Measurements from ENCODE around the gene IL25. TPM values are rescaled to one million over a fixed set of nuclear protein-coding genes. Genes with fewer than 3 reads are reported as not detected.
"Not testable (repeated sequence)": the region's sequence is repeated elsewhere in the genome, so short reads cannot be mapped to it uniquely, and the experiment has no call there.

Gene IL25
- polyA plus RNA-seq, 2 of the 4 experiments (the other 2 are of a cell fraction), result not detected

DNA sequence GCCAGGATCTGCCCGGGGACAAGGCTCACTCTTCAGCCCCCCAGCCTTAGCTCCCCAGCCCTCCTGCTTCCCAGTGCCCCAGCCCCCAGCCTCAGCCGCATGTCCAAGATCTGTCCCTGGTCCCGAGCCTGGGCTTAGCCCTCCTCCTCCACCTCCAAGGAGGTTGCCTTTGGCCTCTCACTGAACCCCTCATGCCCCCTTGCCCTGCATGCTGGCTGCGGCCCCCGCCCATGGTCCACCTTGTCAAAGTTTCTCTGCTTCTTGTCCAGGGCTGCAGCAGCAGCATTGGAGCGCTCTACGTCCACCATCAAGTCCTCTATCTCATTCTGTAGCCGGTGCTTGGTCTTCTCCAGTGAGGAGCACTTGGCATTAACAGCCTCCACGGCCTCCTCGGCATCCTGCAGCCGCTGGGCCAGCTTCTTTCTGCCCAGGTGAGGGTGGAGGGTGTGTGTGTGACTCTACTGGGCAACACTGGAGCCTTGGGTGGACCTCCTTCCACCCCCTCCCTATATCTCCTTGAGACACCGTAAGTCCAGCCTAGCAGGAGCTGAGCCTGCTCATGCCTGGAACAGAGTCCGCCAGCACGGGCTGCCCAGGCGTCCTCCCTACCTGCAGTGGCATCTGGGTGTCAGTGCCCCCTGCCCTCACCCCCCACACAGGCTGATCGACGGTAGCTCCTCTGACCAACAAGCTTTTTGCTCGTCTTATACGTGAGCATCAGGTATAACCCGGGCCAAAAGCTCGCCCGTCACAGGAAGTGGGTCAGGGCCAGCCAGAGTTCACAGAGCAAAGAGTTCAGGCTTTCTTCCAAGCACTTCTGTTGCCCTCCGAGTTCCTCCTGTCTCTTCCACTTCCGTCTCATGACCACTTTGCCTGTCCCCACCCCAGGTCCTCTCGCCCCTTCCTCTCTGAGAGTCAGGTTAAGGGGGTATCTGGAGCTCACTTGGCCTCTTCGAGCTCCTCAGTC is 15.6 kb downstream of the IL25 start:
- TF ChIP-seq, protein P1, sequence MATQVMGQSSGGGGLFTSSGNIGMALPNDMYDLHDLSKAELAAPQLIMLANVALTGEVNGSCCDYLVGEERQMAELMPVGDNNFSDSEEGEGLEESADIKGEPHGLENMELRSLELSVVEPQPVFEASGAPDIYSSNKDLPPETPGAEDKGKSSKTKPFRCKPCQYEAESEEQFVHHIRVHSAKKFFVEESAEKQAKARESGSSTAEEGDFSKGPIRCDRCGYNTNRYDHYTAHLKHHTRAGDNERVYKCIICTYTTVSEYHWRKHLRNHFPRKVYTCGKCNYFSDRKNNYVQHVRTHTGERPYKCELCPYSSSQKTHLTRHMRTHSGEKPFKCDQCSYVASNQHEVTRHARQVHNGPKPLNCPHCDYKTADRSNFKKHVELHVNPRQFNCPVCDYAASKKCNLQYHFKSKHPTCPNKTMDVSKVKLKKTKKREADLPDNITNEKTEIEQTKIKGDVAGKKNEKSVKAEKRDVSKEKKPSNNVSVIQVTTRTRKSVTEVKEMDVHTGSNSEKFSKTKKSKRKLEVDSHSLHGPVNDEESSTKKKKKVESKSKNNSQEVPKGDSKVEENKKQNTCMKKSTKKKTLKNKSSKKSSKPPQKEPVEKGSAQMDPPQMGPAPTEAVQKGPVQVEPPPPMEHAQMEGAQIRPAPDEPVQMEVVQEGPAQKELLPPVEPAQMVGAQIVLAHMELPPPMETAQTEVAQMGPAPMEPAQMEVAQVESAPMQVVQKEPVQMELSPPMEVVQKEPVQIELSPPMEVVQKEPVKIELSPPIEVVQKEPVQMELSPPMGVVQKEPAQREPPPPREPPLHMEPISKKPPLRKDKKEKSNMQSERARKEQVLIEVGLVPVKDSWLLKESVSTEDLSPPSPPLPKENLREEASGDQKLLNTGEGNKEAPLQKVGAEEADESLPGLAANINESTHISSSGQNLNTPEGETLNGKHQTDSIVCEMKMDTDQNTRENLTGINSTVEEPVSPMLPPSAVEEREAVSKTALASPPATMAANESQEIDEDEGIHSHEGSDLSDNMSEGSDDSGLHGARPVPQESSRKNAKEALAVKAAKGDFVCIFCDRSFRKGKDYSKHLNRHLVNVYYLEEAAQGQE (IDR thresholded peaks at IDR 0.05), result no peak
- TF ChIP-seq, protein P2, sequence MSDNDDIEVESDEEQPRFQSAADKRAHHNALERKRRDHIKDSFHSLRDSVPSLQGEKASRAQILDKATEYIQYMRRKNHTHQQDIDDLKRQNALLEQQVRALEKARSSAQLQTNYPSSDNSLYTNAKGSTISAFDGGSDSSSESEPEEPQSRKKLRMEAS (IDR thresholded peaks at IDR 0.05), result no peak
- no peak for TF ChIP-seq CEBPB (IDR thresholded peaks at IDR 0.05)
- TF ChIP-seq POLR2AphosphoS2 (conservative IDR thresholded peaks at IDR 0.05; ENCODE audit: low read length), result no peak
- no peak for TF ChIP-seq NFE2L2 (conservative IDR thresholded peaks at IDR 0.05; ENCODE audit: low read length)
- TF ChIP-seq, protein P3, sequence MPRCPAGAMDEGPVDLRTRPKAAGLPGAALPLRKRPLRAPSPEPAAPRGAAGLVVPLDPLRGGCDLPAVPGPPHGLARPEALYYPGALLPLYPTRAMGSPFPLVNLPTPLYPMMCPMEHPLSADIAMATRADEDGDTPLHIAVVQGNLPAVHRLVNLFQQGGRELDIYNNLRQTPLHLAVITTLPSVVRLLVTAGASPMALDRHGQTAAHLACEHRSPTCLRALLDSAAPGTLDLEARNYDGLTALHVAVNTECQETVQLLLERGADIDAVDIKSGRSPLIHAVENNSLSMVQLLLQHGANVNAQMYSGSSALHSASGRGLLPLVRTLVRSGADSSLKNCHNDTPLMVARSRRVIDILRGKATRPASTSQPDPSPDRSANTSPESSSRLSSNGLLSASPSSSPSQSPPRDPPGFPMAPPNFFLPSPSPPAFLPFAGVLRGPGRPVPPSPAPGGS (IDR thresholded peaks at IDR 0.05), result no peak
- CTCF ChIA-PET, result interaction anchor here (1.3 to 12.5 kb wide), 2 partner anchors 8 to 123 kb away, joined by 4 to 106 read pairs; partner anchors contain the start of gene CMTM5
- 38% methylated on average over 23 of the region's 26 CpGs for WGBS (ENCODE audit: missing lambda C conversion rate)

DNA sequence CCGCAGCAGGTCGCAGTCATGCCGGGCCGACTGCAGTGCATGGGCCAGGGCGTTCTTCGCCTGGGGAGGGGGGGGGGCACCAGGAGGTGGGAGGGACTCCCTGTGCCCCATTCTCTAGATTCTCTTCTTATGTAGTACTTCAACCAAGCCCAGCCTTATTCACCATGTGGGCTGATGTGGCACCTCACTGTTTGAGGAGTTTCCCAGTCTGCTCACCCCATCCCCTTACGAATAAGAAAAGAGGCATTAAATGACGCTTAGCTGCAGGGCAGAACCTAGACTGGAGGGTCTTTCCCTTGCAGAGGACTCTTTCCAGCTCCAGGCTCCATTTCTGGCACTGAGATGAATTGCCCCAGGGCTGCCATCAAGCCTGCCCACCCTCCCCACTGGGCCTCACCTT is 16.4 kb downstream of the IL25 start:
- Histone ChIP-seq H3K9me3 (no peaks in the 10 kb centered on the region), H3K4me3 (no peak overlapping the region), H3K4me2 (no peak overlapping the region), H3K4me1 (no peaks in the 10 kb centered on the region), H3K27ac (no peak overlapping the region)
- TF ChIP-seq RNF2 (IDR thresholded peaks at IDR 0.05; ENCODE audit: borderline replicate concordance, low read depth) (no peak), PHF8 (IDR thresholded peaks at IDR 0.05; ENCODE audit: borderline replicate concordance, low read depth) (no peak)
- TF ChIP-seq, protein P4, sequence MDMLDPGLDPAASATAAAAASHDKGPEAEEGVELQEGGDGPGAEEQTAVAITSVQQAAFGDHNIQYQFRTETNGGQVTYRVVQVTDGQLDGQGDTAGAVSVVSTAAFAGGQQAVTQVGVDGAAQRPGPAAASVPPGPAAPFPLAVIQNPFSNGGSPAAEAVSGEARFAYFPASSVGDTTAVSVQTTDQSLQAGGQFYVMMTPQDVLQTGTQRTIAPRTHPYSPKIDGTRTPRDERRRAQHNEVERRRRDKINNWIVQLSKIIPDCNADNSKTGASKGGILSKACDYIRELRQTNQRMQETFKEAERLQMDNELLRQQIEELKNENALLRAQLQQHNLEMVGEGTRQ (IDR thresholded peaks at IDR 0.05), result no peak
- DNase-seq (ENCODE audit: low read depth in 1 of 2, low spot score in 1 of 2) (no peak), FAIRE-seq (no peak), ATAC-seq (no peak)
- 86% methylated on average over 7 of the region's 8 CpGs for WGBS (ENCODE audit: missing lambda C conversion rate)
- ChIA-PET POLR2A (no interaction called here), CTCF (interaction anchor here (0.7 to 12.5 kb wide), 2 partner anchors 9 to 60 kb away, joined by 3 to 106 read pairs; partner anchors contain the start of gene CMTM5)

More for the DNA sequence above, 15.6 kb downstream of the IL25 start:
- FAIRE-seq (no peak), DNase-seq (ENCODE audit: low read depth in 1 of 2, low spot score in 1 of 2) (no peak), ATAC-seq (no peak)
- no peaks in the 10 kb centered on the region for H3K4me1 ChIP-seq
- H3K27ac ChIP-seq, result no peak overlapping the region
- POLR2A ChIA-PET, result no interaction called here
- H3K4me2 ChIP-seq, result no peak overlapping the region
- H3K9me3 ChIP-seq, result no peaks in the 10 kb centered on the region
- no peak overlapping the region for H3K4me3 ChIP-seq

DNA sequence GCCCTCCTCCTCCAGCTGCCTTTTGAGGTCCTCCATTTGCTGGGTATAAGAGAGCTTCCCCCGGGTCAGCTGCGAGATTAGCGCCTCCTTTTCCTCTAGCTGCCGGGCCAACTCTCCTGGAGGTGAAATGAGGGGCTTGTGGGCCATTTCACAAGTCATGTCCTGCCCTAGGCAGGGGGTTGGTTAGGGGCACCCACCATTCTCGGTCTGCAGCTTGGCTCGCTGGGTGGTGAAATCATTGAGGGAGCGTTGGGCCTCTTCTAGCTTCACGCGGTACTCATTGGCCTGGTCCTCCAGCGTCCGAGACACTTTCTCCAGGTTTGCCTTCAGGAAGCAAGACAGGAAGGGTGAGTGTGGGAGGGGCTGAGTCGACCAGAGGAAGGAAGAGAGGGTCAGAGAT is 16.8 kb downstream of the IL25 start:
- Histone ChIP-seq H3K27ac (no peak overlapping the region), H3K4me2 (no peak overlapping the region), H3K4me1 (no peaks in the 10 kb centered on the region), H3K9me3 (no peaks in the 10 kb centered on the region), H3K4me3 (no peak overlapping the region)
- DNase-seq (ENCODE audit: low read depth in 1 of 2, low spot score in 1 of 2), result no peak
- WGBS (ENCODE audit: missing lambda C conversion rate), result 64% methylated on average over 8 of the region's 12 CpGs
- FAIRE-seq, result no peak
- CTCF ChIA-PET, result interaction anchor here (0.7 to 12.5 kb wide), 2 partner anchors 9 to 60 kb away, joined by 3 to 106 read pairs; partner anchors contain the start of gene CMTM5
- no peak for ATAC-seq
- TF ChIP-seq, protein P5, sequence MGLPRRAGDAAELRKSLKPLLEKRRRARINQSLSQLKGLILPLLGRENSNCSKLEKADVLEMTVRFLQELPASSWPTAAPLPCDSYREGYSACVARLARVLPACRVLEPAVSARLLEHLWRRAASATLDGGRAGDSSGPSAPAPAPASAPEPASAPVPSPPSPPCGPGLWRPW (IDR thresholded peaks at IDR 0.05), result no peak
- no peak for TF ChIP-seq JUN (IDR thresholded peaks at IDR 0.05)
- POLR2A ChIA-PET, result no interaction called here

DNA sequence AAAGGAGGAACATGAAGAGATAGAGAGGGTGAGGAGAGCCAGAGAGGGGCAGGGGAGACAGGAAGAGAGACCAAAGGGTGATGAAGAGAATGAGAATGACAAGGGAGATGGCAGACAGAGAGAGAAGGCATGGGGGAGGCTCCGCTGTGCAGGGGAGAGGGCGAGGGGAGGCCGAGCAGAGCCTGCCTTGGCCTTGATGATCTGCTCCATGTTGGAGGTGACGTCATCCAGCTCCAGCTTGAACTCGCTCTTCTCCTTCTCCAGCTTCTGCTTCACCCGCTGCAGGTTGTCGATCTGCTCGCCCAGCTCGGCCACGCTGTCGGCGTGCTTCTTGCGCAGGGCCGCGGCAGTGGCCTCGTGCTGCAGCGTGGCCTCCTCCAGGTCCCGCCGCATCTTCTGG is 17.3 kb downstream of the IL25 start:
- H3K4me3 ChIP-seq; DNase-seq (ENCODE audit: low read depth in 1 of 2, low spot score in 1 of 2); ATAC-seq; H3K27ac ChIP-seq; POLR2A ChIA-PET; FAIRE-seq; H3K4me2 ChIP-seq; H3K4me1 ChIP-seq; H3K9me3 ChIP-seq: not testable (repeated sequence)
- CTCF ChIA-PET, result interaction anchor here (12.5 kb wide), 1 partner anchor 10 kb away, joined by 106 read pairs; the partner anchor contains the start of gene CMTM5
- WGBS (ENCODE audit: missing lambda C conversion rate), result 39% methylated on average over 4 of the region's 19 CpGs

Measured in A549 (cell line).